GM18502 (cell line): Measurements from ENCODE around the gene TMEM150B.

ENCODE experiments used
- ATAC-seq: cut with Tn5 transposase; IDR thresholded peaks from one replicate; pipeline ENCODE4 v1.9.1; 2021; ENCODE audit warnings: mild to moderate bottlenecking; ENCODE audit not compliant: unreplicated experiment, poor library complexity

Gene TMEM150B, protein sequence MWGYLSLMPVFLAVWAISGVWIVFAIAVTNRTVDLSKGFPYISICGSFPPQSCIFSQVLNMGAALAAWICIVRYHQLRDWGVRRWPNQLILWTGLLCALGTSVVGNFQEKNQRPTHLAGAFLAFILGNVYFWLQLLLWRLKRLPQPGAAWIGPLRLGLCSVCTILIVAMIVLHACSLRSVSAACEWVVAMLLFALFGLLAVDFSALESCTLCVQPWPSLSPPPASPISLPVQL

DNA sequence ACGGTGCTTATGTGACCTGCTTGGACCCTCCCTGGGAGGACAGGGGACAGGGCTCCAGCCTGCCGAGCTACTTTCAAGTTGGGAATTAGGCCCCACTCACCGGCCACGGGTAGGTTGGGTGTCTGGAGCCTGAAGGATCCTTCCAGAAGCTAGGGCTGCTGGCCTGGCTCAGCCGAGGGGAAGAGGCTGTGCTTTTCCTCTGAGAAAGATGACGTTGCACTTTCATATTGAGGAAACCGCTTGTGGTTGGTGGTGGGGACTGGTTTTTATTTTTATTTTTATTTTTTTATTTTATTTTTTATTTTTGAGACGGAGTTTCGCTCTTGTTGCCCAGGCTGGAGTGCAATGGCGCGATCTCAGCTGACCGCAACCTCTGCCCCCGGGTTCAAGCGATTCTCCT lies at the start of gene TMEM150B:
TSS of gene TMEM150B (minus strand) at position 170 of the 400 bp plus-strand sequence. CDS start 4,305 bp downstream, outside the sequence.
- no peak for ATAC-seq

DNA sequence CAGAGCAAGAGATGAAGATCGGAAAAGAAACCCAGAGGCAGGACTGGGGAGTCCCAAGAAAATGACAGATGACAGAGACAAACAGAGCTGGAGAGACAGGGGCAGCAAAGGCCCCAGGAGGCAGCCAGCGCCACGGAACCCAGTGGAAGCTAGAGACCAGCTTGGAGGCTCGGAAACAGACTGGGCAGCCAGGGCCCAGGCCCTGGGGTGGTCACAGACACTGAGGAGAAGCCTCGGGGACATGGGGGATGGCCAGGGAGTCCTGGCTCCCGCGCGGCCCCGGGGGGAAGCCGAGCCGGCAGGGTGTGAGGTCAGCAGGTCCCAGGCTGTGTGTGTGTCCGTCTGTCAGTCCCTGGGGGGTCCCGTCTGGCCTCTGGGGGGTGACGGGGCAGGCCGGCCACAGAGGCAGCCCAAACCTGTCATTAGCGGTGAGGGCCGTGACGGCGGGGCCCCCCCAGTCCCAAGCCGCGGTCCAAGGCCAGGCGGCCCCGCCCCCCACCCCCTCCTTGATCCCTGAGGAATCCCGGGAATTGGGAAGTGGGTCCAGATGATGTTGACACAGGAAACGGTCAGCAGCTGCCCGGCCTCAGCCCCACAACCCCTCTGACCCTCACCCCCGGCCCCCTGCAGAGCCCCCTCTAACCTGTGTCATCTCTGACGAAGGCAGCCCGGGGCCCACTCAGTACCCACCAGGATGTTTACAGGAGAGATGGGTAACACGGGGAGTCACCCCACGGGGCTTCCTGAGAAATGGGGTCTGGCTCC lies 49.0 kb upstream of the TMEM150B start:
- ATAC-seq, result no peak

DNA sequence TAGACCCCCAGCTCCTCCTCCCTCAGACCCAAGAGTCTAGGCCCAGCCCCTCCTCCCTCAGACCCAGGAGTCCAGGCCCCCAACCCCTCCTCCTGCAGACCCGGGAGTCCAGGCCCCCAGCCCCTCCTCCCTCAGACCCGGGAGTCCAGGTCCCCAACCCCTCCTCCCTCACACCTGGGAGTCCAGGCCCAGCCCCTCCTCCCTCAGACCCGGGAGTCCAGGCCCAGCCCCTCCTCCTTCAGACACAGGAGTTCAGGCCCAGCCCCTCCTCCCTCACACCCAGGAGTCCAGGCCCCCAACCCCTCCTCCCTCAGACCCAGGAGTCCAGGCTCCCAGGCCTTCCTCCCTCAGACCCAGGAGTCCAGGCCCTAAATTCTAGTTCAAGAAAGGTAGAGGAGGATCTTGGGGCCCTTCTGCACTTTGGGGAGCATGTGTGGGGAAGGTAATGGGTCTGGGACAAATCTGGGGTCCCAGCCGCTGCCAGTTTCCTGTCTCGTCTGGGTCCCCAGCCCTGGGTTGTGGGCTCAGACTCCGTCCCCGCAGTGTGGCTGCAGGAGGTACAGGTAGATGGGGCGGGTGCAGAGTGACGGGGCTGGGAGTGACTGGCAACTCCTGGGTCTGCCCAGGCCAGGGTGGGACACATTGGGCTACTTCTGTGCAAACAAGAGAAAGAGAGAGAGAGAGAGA lies 48.3 kb upstream of the TMEM150B start:
- no peak for ATAC-seq

DNA sequence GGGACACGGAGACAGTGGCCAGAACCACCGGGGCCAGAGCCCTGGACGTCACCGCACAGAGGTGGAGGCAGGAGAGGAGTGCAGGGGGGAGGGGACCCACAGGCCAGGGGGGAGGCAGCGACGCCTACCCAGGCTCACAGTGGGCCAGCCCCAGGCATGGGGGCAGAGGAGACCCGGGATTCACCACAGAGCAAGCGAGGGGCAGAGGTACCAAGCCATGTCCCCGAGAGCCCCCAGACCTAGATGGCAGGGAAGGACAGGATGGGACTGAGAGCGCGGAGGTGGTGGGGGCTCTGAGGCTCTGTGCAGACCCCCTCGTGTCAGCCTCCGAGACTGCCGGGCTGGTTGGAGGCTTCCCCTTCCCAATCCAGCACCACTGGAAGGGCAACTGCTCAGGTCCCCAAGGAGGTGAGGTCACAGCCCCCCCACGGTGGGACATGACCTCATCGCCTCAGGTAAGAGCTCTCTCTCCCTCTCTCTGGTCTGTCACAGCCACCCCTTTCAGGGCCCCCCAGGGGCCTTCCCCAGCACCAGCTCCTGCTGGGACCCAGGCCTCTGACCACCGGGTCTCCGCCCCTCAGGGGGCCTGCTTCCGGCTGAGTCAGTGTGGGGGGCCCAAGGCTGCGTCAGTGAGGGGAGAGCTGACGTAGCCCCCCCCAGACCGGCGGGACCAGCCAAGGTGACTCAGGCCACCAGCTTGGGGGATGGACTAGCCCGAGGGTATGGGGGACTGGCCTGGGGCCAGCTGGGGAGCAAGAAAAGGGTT lies 47.4 kb upstream of the TMEM150B start:
- no peak for ATAC-seq

DNA sequence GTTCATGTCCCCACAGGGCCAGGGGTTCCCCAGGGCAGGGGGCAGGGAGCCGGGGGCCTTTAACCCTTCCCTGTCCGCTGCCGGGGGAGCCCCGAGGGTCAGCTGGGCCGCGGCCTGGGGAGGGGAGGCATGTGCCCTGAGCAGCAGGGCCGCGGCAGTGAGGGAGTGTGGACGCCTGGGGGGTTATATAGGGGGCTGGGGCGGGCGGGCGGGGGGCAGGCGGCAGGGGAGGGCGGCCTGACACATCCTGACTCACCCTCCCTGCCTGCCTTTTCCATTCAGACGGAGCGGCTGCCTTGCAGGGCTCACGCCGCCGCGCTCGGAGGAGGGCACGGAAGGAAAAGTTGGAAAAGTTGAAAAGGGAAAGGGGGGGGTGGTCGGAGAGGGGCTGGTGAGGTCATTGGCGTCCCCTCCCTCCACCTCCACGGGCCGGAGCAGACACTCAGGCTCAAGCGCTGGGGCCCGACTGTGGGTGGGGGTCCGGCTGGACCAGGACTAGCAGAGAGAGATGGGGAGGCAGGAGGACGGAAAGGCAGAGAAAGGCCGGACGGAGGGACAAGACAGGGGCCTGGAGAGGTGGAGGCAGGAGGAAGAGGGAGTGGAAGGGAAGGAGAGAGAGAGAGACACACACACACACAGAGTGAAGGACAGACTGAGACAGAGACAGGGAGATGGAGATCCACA lies 45.3 kb upstream of the TMEM150B start, which contains the start of gene IL11:
TSS of gene IL11 (minus strand) at position 159 of the 684 bp plus-strand sequence. CDS start at position 6, 153 bp downstream.
- no peak for ATAC-seq

DNA sequence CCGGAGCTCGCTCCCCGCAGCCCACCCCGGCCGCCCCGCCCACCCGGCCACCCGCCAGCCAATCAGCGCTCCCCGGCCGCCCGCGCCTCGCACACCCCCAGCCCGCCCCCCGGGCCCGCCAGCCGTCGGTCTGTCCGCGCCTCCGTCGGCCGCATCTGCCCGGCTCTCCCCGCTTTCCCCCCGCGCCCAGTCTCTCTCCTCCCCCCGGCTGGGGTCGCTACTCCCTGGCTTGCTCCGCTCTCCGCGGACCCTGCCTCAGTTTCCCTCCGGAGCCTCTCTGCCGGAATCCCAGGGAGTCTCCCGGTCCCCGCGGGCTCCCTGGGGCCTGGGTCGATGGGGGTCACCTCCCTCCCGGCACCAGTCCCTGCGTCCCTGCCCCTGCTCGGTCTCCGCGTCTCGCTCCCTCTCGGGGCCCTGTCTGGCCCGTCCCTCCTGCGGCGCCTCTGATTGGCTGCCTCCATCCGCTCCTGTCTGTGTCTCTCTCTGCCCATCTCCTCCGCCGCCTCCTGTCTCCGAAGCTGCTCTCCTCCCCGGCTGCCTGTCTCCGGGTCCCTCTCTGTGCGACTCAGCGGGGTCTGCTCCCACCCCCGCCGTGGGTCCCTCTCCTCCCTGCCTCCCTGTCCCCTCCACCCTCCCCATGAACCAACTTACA lies 44.6 kb upstream of the TMEM150B start:
- ATAC-seq, result no peak

DNA sequence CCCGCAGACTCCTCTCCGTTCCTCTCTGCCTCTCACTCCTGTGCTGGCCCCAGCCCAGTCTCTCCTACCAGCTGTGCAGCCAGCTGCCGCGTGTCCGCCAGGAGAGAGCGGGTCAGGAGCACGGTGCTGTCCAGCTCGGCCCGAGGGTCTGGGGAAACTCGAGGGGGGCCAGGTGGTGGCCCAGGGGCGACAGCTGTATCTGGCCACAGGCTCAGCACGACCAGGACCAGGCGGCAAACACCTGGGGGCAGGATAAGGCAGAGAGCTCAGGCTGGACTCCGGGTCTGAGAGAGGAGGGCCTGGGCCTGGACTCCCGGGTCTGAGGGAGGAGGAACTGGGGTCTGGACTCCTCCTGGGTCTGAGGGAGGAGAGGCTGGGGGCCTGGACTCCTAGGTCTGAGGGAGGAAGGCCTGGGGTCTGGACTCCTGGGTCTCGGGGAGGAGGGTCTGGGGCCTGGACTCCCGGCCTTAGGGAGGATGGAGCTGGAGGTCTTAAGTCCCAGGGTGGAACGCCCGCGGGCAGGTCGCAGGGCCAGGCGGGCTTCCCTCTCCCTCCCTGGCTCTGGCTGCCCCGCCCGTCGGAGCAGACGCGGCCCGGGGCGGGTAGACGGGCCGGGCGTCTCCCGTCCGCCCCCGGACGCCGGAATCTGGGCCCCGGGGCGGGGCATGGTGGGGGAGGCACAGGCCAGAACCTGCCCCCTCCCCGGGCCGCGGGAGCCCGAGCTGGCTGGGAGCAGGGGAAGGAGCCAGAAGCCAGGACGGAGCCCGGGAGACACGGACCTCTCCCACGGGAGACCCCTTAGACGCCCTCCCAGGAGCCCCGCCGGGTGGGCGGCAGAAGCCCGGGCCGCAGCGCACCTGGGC lies 43.8 kb upstream of the TMEM150B start:
- no peak for ATAC-seq

DNA sequence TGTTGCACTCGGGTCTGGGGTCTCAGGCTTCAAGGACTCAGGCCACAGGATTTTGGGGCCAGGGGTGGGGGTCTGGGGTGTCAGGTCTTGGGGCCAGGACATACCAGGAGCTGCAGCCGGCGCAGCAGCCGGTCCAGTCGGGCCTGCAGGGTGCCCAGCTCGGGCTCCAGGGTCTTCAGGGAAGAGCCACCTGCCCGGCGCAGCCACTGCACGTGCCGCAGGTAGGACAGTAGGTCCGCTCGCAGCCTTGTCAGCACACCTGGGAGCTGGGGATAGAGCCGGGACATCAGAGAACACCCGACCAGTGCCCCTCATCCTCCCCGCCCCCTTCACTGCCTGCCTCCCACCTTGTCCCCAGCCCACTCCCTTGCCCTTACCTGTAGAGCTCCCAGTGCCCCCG lies 43.0 kb upstream of the TMEM150B start:
- ATAC-seq, result no peak

DNA sequence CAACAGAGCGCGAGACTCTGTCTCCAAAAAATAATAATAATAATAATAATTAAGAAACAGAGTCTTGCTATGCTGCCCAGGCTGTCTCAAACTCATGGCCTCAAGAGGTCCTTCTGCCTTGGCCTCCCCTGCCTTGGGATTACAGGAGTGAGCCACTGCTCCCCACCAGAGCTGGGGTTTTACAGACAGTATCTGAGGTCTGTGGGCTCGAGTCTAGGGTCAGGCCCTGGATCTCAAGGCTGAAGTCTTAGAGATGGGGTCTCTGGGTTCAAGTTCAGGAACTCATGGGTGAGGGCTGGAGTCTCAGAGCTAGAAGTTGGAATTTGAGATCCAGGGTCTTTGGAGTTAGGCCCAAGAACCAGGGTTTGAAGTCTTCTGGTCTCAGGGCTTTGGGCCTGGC lies 41.6 kb upstream of the TMEM150B start:
- ATAC-seq, result no peak

DNA sequence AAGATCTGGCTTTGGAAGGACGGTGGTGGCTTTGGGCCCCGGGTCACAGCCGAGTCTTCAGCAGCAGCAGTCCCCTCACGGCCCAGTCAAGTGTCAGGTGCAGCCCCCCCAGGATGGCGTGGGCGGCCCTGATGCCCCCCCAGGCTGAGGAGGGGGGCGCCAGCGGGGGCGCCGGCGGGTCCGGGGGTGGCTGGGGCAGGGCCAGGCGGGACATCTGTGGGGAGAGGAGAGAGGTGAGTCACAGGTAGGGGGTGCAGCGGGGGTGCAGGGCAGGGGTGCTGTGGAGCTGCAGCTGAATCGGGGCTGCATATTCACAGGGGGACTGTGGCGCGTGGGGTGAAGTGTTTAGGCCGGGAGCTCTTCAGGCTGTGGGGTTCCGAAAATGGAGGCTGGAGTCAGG lies 40.8 kb upstream of the TMEM150B start:
- ATAC-seq, result no peak

DNA sequence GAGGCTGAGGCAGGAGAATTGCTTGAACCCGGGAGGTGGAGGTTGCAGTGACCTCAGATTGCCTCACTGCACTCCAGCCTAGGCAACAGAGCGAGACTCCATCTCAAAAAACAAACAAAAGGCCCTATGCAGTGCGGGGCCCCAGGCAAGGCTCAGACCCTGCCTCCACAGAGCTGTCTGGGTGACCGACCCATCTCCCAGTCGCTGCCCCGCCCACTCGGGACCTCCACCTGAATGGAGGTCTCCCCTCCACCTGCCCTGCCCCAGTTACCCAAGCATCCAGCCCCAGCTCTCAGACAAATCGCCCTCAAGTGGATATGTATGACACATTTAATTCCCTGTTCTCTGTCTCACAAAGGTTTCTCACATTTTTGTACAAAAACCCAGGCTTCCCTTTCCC lies 40.1 kb upstream of the TMEM150B start:
- ATAC-seq, result no peak

DNA sequence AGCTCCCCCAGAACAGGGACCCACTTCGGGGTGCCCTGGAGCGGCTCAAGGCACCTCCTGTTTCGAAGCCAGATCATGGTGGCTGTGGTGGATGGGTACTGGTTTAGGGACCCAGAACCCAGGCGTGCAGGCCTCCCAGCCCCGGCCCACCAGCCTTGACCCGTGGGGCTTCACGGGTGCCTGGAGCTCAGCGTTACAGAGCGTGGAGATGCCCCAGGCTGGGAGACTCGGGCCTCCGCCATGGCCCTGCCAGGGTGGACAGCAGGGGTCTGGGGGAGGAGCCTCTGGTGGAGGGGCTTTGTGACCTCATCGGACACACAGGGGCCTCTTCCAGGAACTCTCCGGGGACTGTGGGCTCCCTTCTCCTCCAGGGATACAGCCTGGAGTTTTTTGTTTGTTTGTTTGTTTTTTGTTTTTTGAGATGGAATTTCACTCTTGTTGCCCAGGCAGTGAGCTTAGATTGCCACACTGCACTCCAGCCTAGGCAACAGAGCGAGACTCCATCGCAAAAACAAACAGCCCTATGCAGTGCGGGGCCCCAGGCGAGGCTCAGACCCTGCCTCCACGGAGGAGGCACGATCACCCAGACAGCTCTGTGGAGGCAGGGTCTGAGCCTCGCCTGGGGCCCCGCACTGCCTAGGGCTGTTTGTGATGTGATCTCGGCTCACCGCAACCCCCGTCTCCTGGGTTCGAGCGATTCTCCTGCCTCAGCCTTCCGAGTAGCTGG lies 38.0 kb upstream of the TMEM150B start, which contains the start of gene GARIN5B:
TSS of gene GARIN5B (minus strand) at position 271 of the 727 bp plus-strand sequence. CDS start at position 77, 194 bp downstream.
- no peak for ATAC-seq

DNA sequence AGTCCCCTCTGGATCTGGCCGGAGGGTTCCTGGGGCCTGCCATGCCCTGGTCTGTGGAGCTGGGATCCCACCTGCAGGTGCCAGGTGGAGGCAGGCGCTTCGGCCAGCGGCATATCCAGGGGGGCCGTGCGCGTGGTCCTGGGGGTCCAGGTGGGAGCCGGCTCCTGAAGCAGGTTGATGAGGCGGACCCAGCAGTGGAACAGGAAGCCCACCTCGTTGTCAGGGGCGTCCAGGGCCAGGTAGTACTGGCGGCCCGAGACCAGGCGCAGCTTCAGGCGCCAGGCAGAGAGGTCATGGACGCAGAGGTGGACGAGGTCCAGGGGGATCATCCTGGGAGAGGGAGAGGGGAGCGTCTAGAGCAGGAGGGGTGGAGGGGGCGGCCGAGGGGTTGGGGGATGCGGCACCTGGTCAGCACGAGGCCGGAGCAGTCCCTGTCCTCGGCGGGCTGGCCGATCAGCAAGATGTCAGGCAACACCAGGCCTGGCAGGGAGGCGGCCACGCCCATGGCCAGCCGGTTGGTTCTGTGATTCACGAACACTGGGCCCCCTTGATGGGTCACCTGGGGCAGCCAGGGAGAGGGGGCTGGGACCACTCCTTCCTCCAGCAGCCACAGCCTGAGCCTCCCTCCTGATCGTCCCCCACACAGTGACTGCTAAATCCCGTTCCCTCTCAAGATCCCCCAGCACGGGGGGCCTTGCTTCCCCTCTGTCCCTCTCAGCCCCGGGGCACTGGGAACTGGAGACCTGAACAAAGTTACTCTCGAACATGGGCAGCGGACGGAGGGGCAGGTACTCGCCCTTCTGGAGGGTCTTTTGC lies 37.2 kb upstream of the TMEM150B start:
- no peak for ATAC-seq

DNA sequence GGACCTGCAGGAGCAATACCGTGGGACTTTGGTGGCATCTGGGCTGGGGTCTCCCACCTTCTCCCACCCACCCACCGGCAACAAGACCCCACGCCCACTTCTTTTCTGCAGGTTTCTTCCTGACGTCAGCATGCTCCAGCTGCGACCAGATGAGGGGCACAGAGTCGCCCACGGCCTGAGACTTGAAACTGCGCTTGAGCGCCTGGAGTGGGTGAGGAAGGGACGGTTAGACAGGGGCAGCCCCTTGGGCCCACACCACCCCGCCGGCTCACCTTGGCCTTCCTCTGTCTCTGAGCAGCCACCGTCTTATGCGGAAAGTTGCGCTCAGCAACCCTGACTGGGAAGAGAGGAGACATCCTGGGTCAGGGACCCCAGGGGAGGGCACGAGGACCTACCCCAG lies 35.8 kb upstream of the TMEM150B start:
- no peak for ATAC-seq

DNA sequence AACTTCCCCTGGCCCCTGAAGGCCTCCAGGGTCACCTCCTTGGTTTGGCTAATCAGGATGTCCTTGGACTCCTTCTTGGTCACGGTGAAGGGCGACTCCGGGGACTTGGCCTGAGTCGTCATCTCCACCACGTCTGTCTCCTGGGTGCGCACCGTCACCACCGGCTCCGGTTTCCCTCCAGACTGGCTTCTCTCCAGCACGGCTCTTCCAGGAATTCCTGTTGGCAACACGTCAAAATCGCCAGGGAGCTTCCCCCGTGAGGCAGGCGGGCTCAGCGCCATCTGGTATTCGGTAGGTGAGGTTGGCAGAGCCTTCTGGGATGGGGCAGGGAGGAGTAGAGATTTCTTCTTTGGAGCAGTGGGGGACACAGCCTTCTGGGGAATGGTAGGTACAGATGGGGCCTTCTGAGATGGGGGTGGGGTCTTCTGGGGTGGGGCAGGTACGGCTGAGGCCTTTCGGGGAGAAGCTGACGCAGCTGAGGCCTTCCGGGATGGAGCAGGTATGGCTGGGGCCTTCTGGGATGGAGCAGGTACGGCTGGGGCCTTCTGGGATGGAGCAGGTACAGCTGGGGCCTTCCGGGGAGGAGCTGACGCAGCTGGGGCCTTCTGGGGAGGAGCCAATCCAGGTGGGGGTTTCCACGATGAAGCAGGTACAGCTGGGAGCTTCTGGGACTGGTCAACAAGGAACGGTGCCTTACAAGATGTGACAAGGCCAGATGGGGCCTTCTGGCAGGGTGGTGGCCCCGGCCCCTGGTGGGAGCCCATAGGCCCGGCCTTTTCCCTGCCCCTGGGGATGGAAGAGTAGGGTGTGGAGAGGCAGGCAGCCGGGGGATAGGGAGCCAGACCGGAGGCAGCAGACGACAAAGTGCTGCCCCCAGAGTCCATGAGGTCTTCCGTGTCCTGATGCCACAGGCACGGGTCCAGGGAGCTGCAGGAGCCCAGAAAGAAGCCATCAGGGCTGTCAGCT lies 34.1 kb upstream of the TMEM150B start:
- ATAC-seq, result no peak

DNA sequence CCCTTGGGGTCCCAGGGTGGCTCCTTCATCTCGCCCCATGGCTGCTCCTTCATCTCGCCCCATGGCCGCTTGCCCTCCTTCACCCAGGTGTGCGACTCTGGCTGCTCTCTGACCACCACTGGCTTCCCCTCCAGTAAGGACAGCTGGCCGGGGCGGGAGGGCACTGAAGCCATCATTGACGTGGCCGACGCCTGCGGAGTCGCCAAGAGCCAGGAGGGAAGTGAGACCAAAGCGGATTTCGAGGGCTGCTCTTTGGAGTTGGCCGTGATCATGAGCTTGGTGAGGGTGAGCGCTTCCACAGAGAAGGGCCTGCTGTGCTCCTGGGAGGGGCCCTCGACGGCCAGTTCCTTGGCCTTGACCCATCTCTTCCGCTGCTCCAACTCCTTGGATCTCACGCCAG lies 33.4 kb upstream of the TMEM150B start:
- ATAC-seq, result no peak
